A549 (cell line): ENCODE data around the gene ARMH3. TPM values are rescaled to one million over a fixed set of nuclear protein-coding genes. Genes with fewer than 3 reads are reported as not detected.

ENCODE experiments used
- ATAC-seq, 2 experiments: fragments of 200-7000 bp in 1 of 2; fragments of >200 bp in 1 of 2; cut with Nextera tagmentation in 1 of 2; cut with Tn5 transposase in 1 of 2; 3 replicates each; pipeline versions ENCODE4 v1.8.0 to v1.9.1; 2018 to 2020; ENCODE audit warnings: mild to moderate bottlenecking in 1 of 2, moderate library complexity in 1 of 2
- CTCF ChIA-PET: fragments of 300-600 bp; sonication (Branson Sonifier 250); formaldehyde crosslinking; extraction: SDS; loops from one replicate; lab custom pipeline; 2021; ENCODE audit warnings: antibody characterized with exemption, inconsistent platforms; lab: Yijun Ruan, JAX
- POLR2A ChIA-PET: fragments of 350-600 bp; formaldehyde crosslinking; extraction: SDS; loops from one replicate; lab custom pipeline; 2021; ENCODE audit warnings: antibody characterized with exemption, inconsistent platforms; lab: Yijun Ruan, JAX
- DNase-seq, 2 experiments: peaks; one replicate each; pipeline versions ENCODE4 v3.0.0 to v3.0.0-alpha.2; 2011 to 2016; ENCODE audit warnings: low read depth in 1 of 2, low spot score in 1 of 2
- FAIRE-seq: peaks from 2 replicates; lab custom pipeline; 2011; peaks lifted over from hg19 to GRCh38; lab: Jason Lieb, UNC
- H3K27ac ChIP-seq, 2 experiments: fragments of >200 bp; sonication (Bioruptor Twin); formaldehyde crosslinking; 3 replicates each; pipeline ENCODE4 v1.5.1; 2016 to 2017
- H3K4me1 ChIP-seq: fragments of >200 bp; sonication (Bioruptor Twin); formaldehyde crosslinking; 3 replicates; pipeline ENCODE4 v1.6.1; 2016
- H3K4me2 ChIP-seq: fragments of >200 bp; sonication (Bioruptor Twin); formaldehyde crosslinking; 3 replicates; pipeline ENCODE4 v1.6.1; 2016
- H3K4me3 ChIP-seq: fragments of >200 bp; sonication (Bioruptor Twin); formaldehyde crosslinking; 3 replicates; pipeline ENCODE4 v1.5.1; 2016
- H3K9me3 ChIP-seq: fragments of >200 bp; sonication (Bioruptor Twin); formaldehyde crosslinking; 3 replicates; pipeline ENCODE4 v1.6.1; 2016
- BHLHE40 ChIP-seq: IDR thresholded peaks from 2 replicates; pipeline ENCODE4 v1.6.1; 2012; ENCODE audit warnings: low read depth, low read length, inconsistent platforms
- CEBPB ChIP-seq, 2 experiments: fragments of >200 bp in 1 of 2; sonication (Bioruptor Twin) in 1 of 2; formaldehyde crosslinking in 1 of 2; IDR thresholded peaks; 2 replicates each; pipeline ENCODE4 v1.6.1; 2012 to 2016
- CHD2 ChIP-seq: fragments of 150-350 bp; IDR thresholded peaks from 2 replicates; pipeline ENCODE4 v1.6.1; 2014; ENCODE audit warnings: low read length; ENCODE audit not compliant: partially characterized antibody
- CHD4 ChIP-seq: fragments of 200-600 bp; sonication (generic); IDR thresholded peaks from 2 replicates; pipeline ENCODE4 v1.6.1; 2016; ENCODE audit warnings: antibody characterized with exemption, mild to moderate bottlenecking, borderline replicate concordance
- EP300 ChIP-seq, 2 experiments: fragments of >200 bp; sonication (Bioruptor Twin); formaldehyde crosslinking; IDR thresholded peaks; 2 replicates in 1 of 2; 3 replicates in 1 of 2; pipeline ENCODE4 v1.6.1; 2016 to 2017
- FOSL2 ChIP-seq, 2 experiments: fragments of 450-650 bp in 1 of 2; fragments of >200 bp in 1 of 2; sonication (Bioruptor Twin) in 1 of 2; formaldehyde crosslinking; IDR thresholded peaks; 2 replicates each; pipeline versions ENCODE4 v1.5.0 to v1.6.1; 2016 to 2020; ENCODE audit warnings: mild to moderate bottlenecking in 1 of 2, moderate library complexity in 1 of 2
- FOXS1 ChIP-seq: fragments of 250-450 bp; sonication (Bioruptor Pico); IDR thresholded peaks from 2 replicates; pipeline ENCODE4 v1.5.0; 2020; ENCODE audit warnings: mild to moderate bottlenecking, moderate library complexity
- HEYL ChIP-seq: fragments of 250-450 bp; sonication (Bioruptor Pico); IDR thresholded peaks from 2 replicates; pipeline ENCODE4 v1.8.0; 2021; ENCODE audit warnings: mild to moderate bottlenecking, moderate library complexity
- HOXB5 ChIP-seq: fragments of 250-450 bp; sonication (Bioruptor Pico); IDR thresholded peaks from 2 replicates; pipeline ENCODE4 v1.5.0; 2020; ENCODE audit warnings: mild to moderate bottlenecking, moderate library complexity
- MAFK ChIP-seq: fragments of 450-650 bp; IDR thresholded peaks from 2 replicates; pipeline ENCODE4 v1.6.1; 2014; ENCODE audit not compliant: partially characterized antibody
- RARB ChIP-seq: fragments of 250-450 bp; sonication (Bioruptor Pico); IDR thresholded peaks from 2 replicates; pipeline ENCODE4 v1.8.0; 2021; ENCODE audit warnings: mild to moderate bottlenecking, moderate library complexity
- SREBF2 ChIP-seq: fragments of 450-650 bp; IDR thresholded peaks from 2 replicates; pipeline ENCODE4 v1.6.1; 2014; ENCODE audit warnings: mild to moderate bottlenecking, moderate library complexity
- TFCP2L1 ChIP-seq: fragments of 250-450 bp; sonication (Bioruptor Pico); IDR thresholded peaks from 2 replicates; pipeline ENCODE4 v1.5.0; 2021; ENCODE audit warnings: mild to moderate bottlenecking
- ZFP36 ChIP-seq: fragments of 450-650 bp; IDR thresholded peaks from 2 replicates; pipeline ENCODE4 v1.6.1; 2014; ENCODE audit warnings: borderline replicate concordance; ENCODE audit not compliant: partially characterized antibody
- ZNF302 ChIP-seq: fragments of 250-450 bp; sonication (Bioruptor Pico); IDR thresholded peaks from 2 replicates; pipeline ENCODE4 v1.9.0; 2021; ENCODE audit warnings: inconsistent platforms, mild to moderate bottlenecking, moderate library complexity
- ZSCAN20 ChIP-seq: fragments of 250-450 bp; sonication (Bioruptor Pico); IDR thresholded peaks from 2 replicates; pipeline ENCODE4 v1.8.0; 2022; ENCODE audit warnings: mild to moderate bottlenecking, moderate library complexity
- WGBS: methylation state at CpG from one replicate; pipeline ENCODE4 v1.1.6; 2017; ENCODE audit errors: missing lambda C conversion rate; 5-methylcytosine and 5-hydroxymethylcytosine counted together
- polyA plus RNA-seq, 4 experiments: library from polyadenylated mRNA; depleted of rRNA in 3 of 4; stranded (reverse); fragments of >200 nt; fragmentation: RNase III in 1 of 4; extraction: RNeasy Plus Mini Kit Qiagen cat#74134 plus additional on column Dnase treatment in 1 of 4; gene quantifications; 2 replicates in 3 of 4; 3 replicates in 1 of 4; pipeline ENCODE4 v1.2.3, GENCODE V29; 2011 to 2017
- TF ChIP-seq, protein P1 (sequence below): fragments of 450-650 bp; IDR thresholded peaks from 2 replicates; pipeline ENCODE4 v1.6.1; 2014; ENCODE audit warnings: antibody characterized with exemption
- TF ChIP-seq, protein P2 (sequence below): IDR thresholded peaks from 2 replicates; pipeline ENCODE4 v1.6.1; 2012
- TF ChIP-seq, protein P3 (sequence below): IDR thresholded peaks from 2 replicates; pipeline ENCODE4 v1.6.1; 2012; ENCODE audit warnings: low read depth, borderline replicate concordance

ARMH3 gene
- polyA plus RNA-seq, 2 of the 4 experiments (the other 2 are of a cell fraction): 12.7 to 17.3 TPM

DNA sequence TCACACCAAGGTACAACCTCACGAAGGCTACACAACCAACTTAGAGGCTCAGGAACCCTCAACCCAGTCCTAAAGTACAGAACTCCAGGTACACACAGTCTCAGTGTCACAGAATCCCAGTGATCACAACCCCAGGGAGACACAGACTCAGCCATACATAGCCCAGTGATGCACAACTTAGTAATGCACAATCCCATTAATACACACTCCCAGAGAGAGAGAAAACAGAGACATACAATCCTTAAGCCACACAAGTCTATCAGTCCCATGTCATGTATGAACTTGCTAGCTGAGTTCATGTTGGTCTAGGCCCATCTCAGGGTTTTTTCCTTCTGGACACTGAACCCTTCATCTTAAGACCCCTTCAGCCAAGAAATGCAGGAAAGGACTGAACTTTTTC lies 217.0 kb downstream of the ARMH3 start:
- no peak for ATAC-seq
- Histone ChIP-seq H3K4me1 (peaks cover 20% of the 10 kb centered on the region), H3K4me2 (no peak overlapping the region), H3K4me3 (no peak overlapping the region), H3K9me3 (no peaks in the 10 kb centered on the region), H3K27ac (no peak overlapping the region)
- WGBS: 93% methylated on average over 1 of the region's 1 CpG
- CTCF ChIA-PET: interaction anchor here (0.6 to 15.4 kb wide), 13 partner anchors 12 to 484 kb away, joined by 3 to 379 read pairs (median 25); partner anchors contain the start of gene OGA
- POLR2A ChIA-PET: no interaction called here
- no peak for DNase-seq
- no peak for TF ChIP-seq HOXB5
- no peak for FAIRE-seq

DNA sequence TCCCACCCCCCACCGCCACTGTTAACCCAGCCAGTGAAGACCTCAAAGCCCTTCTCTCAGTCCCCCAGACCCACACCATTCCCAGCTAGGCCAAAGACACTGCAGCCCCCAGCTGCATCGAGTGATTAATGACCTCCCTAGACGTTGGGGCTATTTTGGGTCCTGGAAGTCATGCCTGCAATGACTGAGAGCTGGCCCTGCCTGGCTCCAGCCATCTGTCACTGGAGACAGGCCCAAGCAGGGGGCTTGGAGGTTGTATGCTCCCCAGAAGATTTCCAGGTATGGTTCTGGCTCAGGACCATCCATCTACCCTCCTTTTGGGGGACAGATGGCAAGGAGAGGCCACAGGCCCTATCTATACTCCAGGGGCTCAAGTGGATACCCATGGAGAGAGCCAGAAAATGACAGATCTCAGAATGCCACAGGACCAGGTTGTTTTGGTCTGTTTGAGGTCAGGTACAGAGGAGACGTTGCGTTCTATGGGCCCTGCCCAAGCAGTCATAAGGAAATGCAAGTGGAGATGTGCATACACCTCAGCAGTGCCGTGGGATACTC lies 217.5 kb downstream of the ARMH3 start:
- 74% methylated on average over 4 of the region's 6 CpGs for WGBS
- H3K9me3 ChIP-seq: no peaks in the 10 kb centered on the region
- ATAC-seq (no peak), DNase-seq (no peak), FAIRE-seq (no peak)
- peaks cover 20% of the 10 kb centered on the region for H3K4me1 ChIP-seq
- no peak for TF ChIP-seq ZSCAN20 (CRISPR knock-in tag)
- no peak for TF ChIP-seq CHD2
- no peak for TF ChIP-seq MAFK
- TF ChIP-seq CHD4: no peak
- H3K4me2 ChIP-seq: no peak overlapping the region
- ChIA-PET CTCF (interaction anchor here (0.8 to 8.0 kb wide), 10 partner anchors 11 to 234 kb away, joined by 3 to 126 read pairs (median 22); no protein-coding TSS in a partner anchor), POLR2A (interaction anchor here (0.6 kb wide), 1 partner anchor 218 kb away, joined by 3 read pairs; no protein-coding TSS in a partner anchor)
- H3K27ac ChIP-seq: no peak overlapping the region
- H3K4me3 ChIP-seq: no peak overlapping the region

DNA sequence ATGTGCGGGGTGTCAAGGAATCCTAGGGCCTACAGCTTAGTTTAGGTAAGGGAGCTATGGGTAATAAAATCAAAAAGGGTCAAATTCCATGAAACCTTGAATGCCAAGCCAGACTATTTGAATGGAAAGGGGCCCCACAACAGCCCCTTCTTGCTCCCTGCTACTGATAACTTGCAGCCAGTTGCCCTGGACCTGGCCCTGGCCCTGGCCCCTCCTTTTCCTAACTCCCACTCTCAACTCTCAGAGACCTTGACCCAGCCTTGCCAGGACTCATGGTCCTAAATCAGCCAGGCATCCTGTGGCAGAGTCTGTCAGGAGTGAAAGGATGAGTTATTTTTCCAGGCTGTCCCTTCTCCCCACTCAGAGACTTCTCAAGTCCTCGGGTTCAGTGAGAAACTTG lies 218.2 kb downstream of the ARMH3 start:
- Histone ChIP-seq H3K4me3 (no peak overlapping the region), H3K4me2 (no peak overlapping the region), H3K4me1 (peaks cover 20% of the 10 kb centered on the region), H3K9me3 (no peaks in the 10 kb centered on the region), H3K27ac (no peak overlapping the region)
- no peak for FAIRE-seq
- no peak for ATAC-seq
- WGBS: 73% methylated on average over 2 of the region's 2 CpGs
- DNase-seq: no peak
- ChIA-PET CTCF (interaction anchor here (0.7 to 8.0 kb wide), 17 partner anchors 6 to 235 kb away, joined by 3 to 126 read pairs (median 7); partner anchors contain the start of genes KCNIP2 and OGA), POLR2A (interaction anchor here (0.6 kb wide), 1 partner anchor 219 kb away, joined by 3 read pairs; no protein-coding TSS in a partner anchor)
- TF ChIP-seq RARB (CRISPR knock-in tag) (no peak), ZSCAN20 (CRISPR knock-in tag) (no peak), BHLHE40 (no peak), HEYL (CRISPR knock-in tag) (no peak), ZNF302 (no peak), ZFP36 (no peak), EP300 (IDR thresholded peaks at IDR 0.05) (no peak), TFCP2L1 (CRISPR knock-in tag) (no peak), FOXS1 (no peak), FOSL2 (IDR thresholded peaks at IDR 0.05) (no peak), FOSL2 (CRISPR knock-in tag; IDR thresholded peaks at IDR 0.05) (no peak), SREBF2 (no peak)
- TF ChIP-seq, protein P1, sequence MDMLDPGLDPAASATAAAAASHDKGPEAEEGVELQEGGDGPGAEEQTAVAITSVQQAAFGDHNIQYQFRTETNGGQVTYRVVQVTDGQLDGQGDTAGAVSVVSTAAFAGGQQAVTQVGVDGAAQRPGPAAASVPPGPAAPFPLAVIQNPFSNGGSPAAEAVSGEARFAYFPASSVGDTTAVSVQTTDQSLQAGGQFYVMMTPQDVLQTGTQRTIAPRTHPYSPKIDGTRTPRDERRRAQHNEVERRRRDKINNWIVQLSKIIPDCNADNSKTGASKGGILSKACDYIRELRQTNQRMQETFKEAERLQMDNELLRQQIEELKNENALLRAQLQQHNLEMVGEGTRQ: no peak
- TF ChIP-seq, protein P2, sequence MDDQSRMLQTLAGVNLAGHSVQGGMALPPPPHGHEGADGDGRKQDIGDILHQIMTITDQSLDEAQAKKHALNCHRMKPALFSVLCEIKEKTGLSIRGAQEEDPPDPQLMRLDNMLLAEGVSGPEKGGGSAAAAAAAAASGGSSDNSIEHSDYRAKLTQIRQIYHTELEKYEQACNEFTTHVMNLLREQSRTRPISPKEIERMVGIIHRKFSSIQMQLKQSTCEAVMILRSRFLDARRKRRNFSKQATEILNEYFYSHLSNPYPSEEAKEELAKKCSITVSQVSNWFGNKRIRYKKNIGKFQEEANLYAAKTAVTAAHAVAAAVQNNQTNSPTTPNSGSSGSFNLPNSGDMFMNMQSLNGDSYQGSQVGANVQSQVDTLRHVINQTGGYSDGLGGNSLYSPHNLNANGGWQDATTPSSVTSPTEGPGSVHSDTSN: no peak

DNA sequence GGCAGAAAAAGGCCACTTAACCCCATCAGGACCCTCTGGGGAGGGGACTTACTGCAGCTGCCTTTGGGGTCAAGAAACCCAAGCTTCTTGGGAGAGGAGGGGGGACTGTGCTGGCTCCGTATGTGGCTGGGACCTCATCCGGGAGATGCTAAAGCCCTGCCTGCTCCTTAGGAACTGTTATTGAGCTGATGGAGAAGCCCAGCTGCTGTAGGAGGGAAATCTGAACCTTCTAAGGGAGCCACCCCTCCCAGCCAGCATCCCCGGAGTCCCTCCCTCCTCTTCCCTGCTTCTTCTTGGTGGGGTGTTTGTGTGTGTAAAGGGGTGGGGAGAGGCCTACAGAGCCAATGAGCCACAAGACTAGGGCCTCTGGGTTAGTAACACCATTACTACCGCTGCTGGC lies 220.6 kb downstream of the ARMH3 start:
- CTCF ChIA-PET: interaction anchor here (0.6 to 8.0 kb wide), 37 partner anchors 8 to 984 kb away, joined by 3 to 126 read pairs (median 4); partner anchors contain the start of genes KCNIP2 and OGA
- no peak for FAIRE-seq

More for the DNA sequence above, 220.6 kb downstream of the ARMH3 start:
- POLR2A ChIA-PET: no interaction called here
- Histone ChIP-seq H3K9me3 (no peaks in the 10 kb centered on the region), H3K27ac (no peak overlapping the region), H3K4me3 (no peak overlapping the region), H3K4me1 (peaks cover 13% of the 10 kb centered on the region), H3K4me2 (no peak overlapping the region)
- no peak for DNase-seq
- no peak for ATAC-seq
- WGBS: 89% methylated on average over 4 of the region's 4 CpGs
- TF ChIP-seq, protein P3, sequence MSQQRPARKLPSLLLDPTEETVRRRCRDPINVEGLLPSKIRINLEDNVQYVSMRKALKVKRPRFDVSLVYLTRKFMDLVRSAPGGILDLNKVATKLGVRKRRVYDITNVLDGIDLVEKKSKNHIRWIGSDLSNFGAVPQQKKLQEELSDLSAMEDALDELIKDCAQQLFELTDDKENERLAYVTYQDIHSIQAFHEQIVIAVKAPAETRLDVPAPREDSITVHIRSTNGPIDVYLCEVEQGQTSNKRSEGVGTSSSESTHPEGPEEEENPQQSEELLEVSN: no peak
- TF ChIP-seq CEBPB (IDR thresholded peaks at IDR 0.05): no peak
- TF ChIP-seq, protein P1: no peak
- no peak for TF ChIP-seq ZNF302
- TF ChIP-seq, all 56 proteins: peak for 0
